ENCODE measurements around the gene CMTM7.

The CMTM7 gene

GRCh38 chr3:32484436-32484835 is 92.8 kb downstream of the CMTM7 start:
- DNase-seq (ENCODE audit: low read depth) = no peak
- H3K4me3 ChIP-seq (ENCODE audit: low read depth, low read length) = no peak overlapping the region
- no peak for TF ChIP-seq CTCF (IDR thresholded peaks at IDR 0.05; ENCODE audit: low read depth, low read length, missing control alignments)

DNA sequence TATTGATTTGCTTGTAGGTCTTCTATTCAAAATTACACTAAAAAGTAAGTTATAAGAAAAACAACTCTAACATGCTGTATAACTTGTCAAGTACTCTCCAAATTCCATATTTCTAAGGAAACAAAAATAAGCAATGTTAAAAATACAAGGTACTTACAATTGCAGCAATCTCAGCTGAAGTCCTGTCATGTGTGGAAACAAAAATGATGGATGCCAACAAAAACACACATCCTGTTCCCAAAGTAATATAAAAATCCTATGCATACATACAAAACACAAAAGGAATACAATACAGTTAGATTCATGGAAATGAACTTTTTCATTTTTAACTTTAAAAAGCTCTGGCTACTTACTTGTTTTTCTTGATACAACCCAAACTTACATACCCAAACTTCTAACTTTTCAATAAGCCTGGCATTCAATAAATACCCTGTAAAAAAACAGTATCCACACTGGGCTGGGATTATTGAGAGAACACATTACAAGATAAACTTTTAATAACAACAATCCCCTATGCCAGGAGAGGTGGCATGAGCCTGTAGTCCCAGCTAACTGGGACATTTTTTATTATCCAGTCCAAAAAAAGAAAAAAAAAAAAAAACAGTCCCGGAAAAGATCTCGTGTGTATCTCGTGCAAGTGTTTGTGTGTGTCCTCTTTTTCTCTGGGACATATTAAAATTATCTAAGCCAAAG is 96.3 kb downstream of the CMTM7 start:
- DNase-seq (ENCODE audit: low read depth) = no peak
- H3K4me3 ChIP-seq (ENCODE audit: low read depth, low read length) = no peak overlapping the region
- TF ChIP-seq CTCF (IDR thresholded peaks at IDR 0.05; ENCODE audit: low read depth, low read length, missing control alignments) = no peak

DNA sequence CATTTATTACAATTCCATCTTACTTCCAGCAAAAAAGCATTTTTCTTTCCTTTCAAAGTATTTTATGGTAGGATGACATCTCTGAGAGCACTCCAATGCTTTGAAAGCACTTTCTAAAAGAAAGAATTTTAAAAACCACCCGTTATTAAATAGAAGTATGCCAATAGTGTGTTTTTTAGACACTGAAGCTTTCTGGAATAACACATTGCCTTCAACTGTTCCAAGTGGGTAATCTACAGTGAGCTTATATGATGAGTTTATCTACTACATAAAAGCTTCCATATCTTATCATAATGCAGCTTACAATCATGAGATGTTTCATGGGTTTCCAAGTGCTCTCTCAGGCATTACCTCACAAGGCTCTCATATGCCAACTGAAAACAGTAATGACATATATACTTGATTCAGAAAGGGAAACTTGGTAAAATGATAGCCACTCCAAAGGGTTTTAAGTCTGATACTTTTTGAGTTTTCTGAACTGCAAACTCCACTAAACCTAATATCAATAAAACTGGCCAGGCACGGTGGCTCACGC is 96.9 kb downstream of the CMTM7 start:
- DNase-seq (ENCODE audit: low read depth) = no peak
- H3K4me3 ChIP-seq (ENCODE audit: low read depth, low read length) = no peak overlapping the region
- TF ChIP-seq CTCF (IDR thresholded peaks at IDR 0.05; ENCODE audit: low read depth, low read length, missing control alignments) = no peak

- H3K4me3 ChIP-seq (ENCODE audit: low read depth, low read length) = no peak overlapping the region
- TF ChIP-seq CTCF (IDR thresholded peaks at IDR 0.05; ENCODE audit: low read depth, low read length, missing control alignments) = no peak
- no peak for DNase-seq (ENCODE audit: low read depth)
Observed at GRCh38 chr3:32492684-32493436, 101.2 kb downstream of the CMTM7 start.

DNA sequence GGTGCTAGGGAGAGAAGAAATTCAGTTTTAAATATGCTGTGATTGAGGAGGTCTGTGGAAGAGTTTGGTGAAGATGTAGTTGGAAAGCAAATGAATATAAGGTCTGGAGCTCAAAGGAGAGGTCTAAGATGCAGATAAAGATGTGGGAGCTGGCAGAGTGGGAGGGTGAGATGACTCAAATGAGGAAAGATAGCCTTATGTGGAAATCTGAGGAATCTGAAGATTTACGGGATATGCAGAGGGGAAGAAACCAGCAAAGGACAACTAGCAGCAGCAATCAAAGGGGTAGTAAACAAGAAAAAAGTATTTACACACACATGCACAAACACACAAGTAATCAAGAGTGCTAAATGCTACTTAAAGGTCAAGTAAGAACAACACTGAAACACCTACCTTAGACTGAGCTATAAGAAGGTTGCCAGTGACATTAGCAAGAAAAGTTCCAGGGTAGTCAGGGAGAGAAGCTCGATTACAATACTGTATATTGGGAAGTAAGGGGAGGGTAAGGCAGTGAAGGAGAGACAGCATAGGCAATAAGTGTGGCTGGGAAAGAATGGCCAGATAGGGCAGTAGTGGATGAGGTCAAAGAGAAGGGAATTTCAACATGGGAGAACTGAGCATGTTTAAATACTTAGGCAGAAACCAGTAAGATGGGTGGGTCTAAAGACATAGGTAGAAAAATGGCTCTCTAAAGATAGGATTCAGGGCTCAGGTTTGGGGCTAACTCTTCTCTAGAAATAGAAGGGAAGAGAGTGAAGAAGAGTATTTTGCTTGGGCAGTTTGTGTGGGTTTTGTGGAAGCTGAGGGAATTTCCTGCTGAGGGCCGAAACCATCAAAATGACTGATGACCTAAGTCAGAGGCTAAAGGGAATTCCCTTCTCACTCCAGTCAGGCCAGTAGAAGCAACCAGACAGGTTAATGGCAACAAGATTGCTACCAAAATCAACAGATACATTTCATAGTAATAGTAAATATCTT is 102.1 kb downstream of the CMTM7 start:
- peak; percentile 49 for DNase-seq (ENCODE audit: low read depth)
- no peak for TF ChIP-seq CTCF (IDR thresholded peaks at IDR 0.05; ENCODE audit: low read depth, low read length, missing control alignments)
- H3K4me3 ChIP-seq (ENCODE audit: low read depth, low read length) = no peak overlapping the region

DNA sequence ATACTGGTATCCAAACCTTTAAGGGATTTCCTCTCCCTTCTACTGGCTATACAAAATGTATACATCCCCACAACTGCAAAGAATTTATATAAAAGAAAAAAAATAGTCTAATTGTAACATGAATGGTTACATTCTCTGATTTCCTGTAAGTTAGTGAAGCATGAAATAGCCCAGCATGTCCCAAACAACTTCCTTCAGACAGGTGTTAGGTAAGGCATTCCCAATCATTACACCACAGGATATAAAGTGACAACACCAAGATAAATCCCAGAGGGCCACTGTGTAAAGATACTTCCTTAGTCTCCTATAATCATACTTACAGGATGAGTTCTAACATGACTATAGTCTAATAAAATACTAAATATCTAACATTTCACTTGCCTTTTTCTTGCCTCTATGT is 103.4 kb downstream of the CMTM7 start:
- H3K4me3 ChIP-seq (ENCODE audit: low read depth, low read length) = no peak overlapping the region

More for the DNA sequence above, 103.4 kb downstream of the CMTM7 start:
- TF ChIP-seq CTCF (IDR thresholded peaks at IDR 0.05; ENCODE audit: low read depth, low read length, missing control alignments) = no peak
- no peak for DNase-seq (ENCODE audit: low read depth)
